CD4-positive, alpha-beta T cell treated with Interleukin-10 for 1 hour (primary cell): ENCODE results near the gene MIF4GD.
"Not testable (repeated sequence)": the region's sequence is repeated elsewhere in the genome, so short reads cannot be mapped to it uniquely, and the experiment has no call there.

Experiments used
- DNase-seq: peaks from one replicate; pipeline ENCODE4 v3.0.0-alpha.2; 2020

The MIF4GD gene

DNA sequence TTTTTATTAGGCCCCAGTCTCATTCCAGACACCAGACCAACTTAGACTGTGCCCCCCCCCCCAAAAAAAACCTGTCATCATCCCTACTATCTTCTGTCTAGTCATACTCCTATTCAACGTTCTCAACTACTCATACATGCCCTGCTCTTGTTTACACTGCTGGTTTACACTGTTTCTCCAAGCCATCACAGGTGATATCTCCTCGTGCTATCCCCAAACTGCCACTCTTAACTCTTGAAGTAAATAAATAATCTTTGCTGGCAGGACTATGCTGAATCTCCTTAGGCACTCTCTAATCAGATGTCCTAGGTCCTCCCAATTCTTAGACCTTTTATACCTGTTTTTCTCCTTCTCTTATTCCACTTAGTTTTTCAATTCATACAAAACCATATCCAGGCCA, 13.8 kb downstream of the MIF4GD start:
- DNase-seq, result not testable (repeated sequence)

DNA sequence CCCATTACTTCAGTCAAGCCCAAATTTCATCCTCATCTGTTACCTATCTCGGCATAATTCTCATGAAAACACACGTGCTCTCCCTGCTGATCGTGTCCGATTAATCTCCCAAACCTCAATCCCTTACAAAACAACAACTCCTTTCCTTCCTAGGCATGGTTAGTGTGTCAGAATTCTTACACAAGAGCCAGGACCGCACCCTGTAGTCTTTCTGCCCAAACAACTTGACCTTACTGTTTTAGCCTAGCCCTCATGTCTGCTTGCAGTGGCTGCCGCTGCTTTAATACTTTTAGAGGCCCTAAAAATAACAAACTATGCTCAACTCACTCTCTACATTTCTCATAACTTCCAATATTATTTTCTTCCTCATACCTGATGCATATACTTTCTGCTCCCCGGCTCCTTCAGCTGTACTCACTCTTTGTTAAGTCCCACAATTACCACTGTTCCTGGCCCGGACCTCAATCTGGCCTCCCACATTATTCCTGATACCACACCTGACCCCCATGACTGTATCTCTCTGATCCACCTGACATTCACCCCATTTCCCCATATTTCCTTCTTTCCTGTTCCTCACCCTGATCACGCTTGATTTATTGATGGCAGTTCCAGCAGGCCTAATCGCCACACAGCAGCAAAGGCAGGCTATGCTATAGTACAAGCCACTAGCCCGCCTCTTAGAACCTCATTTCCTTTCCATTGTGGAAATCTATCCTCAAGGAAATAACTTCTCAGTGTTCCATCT, 14.9 kb downstream of the MIF4GD start:
- not testable (repeated sequence) for DNase-seq

GRCh38 chr17:75252039-75252816, 18.8 kb downstream of the MIF4GD start:
- DNase-seq, result no peak

DNA sequence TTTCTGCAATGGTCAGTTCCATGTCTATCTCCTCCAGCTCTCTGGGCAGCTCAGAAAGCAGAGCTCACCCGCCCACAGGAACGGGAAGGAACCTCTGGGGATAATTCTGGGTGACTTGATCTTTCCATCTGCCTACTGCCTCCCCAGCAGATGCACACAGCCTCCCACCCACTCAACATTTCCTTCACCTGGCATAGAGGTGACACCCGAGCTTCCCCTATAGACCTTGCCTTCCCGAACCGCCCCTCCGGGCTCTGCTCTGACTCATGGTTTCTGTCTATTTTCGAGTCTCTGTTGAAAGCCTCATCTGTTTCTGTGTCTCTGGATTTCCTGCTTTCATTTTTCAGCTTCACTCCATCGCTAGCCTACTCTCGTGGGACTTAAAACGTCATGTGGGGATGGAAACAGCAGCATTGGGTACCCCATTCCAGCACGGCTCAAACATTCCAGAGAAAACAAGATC, 21.0 kb downstream of the MIF4GD start:
- DNase-seq, result peak; percentile 58

- DNase-seq, result no peak
These were observed 21.5 kb downstream of the MIF4GD start for GRCh38 chr17:75249564-75249963.

GRCh38 chr17:75246404-75246803, 24.6 kb downstream of the MIF4GD start:
- DNase-seq, result no peak

DNA sequence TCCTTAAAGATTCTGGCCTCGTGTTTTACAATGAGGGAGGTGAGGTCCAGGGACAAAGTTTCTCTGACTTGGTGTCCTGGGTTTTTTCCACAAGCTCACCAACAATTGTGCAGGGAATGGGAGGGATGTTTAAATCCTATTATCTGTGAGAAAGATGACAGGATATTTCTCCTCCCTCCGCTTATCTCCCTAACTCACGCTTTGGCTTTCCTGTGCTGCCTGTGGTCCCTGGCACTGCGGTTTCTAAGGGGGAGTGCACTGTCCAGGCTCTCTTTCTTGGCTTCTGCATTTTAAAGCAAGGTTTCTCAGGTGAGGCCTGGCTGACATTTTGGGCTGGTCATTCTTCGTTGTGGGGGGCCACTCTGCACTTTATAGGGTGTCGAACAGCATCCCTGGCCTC, 26.0 kb downstream of the MIF4GD start:
- DNase-seq, result no peak

GRCh38 chr17:75244133-75244866, 26.7 kb downstream of the MIF4GD start:
- peak; percentile 16 for DNase-seq

- DNase-seq, result peak; percentile 63
These were observed 28.5 kb downstream of the MIF4GD start for GRCh38 chr17:75242461-75243042.

DNA sequence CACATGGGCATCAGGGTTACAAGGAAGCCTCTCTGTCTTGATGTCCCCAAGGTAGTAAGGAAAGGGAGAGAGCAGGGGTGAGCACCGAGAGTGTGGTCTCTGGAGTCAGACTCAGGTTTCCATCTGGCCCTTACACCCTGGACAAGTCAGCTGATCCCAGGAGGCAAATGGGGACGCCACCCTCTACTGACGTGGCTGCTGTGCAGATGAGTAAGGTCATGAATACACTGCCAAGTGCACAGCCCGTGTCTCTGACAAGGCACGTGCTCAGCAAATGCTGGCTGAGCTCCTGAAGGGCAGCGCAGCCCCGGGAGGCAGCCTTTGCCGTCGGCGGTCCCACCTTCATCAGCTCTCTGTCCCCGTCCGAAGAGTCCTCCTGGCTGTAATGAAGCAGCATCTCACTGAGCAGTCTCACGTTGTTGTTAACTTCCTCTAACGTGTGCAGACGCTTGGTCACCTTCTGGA, 29.0 kb downstream of the MIF4GD start:
- peak; percentile 14 for DNase-seq

DNA sequence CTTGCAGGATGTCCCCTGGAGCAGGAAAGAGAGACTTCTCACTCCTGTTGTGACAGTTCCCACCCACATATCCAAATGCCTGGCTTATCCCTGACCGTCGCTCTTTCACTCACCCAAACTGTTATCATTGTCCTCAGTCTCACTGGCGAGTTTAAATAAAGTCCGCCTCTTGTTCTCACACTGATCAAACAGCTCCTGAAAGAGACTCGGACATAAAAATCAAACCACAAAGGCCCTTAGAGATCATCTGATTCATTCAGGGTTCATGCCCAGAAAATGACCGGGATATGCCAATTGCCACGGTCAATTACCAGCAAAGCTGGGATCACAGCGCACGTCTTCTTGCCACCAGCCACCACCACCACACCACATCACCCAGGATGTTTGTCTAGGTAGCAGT, 29.5 kb downstream of the MIF4GD start:
- DNase-seq, result no peak

DNA sequence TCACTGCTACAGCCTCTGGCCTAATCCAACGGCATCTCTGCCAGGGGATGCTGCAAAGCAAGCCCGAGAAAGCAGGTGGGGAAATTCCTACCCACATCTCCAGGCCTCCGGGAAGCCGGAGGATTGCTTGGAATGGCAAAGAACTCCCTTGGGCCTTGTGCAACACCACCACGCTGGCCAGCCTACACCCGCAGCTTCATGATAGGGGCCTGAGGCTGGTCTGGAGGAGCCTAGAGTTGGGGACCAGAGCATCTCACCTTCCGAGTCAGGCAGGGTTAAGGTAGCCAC, 29.9 kb downstream of the MIF4GD start:
- DNase-seq, result no peak

DNA sequence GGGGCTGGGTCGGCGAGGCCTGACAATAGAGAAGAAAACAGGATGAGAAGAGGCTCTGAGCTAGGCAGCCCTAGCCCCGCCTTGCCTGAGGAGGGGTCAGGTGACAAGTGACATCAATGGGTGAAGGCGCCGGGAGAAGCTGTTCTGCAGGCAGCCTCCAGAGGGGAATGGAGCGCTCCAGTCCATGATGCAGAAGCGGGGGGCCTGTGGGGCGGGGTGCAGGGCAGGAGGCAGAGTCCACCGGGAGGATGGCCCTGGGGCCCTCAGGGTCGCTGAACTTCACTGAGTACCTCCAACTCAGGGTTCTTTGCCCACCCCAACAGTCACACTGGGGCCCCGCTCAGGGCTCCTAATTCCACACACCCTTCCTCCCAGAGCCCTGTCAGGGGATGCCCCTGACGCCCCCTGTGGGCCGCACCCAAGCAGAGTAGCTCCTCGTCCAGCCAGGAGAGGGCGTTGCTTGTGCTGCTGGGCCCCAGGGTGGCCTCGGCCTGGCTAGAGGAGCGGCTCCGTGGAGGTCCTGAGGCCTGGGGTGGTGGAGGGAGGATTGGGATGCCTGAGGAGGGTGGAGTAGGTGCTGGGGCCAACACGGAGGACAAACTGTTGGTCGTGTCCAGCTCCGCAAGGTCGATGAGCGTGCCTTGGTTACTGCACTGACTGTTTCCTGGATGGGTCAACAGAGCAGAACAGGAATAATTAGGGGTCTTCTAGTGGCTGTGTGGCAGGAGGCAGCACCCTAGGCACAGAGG, 30.5 kb downstream of the MIF4GD start:
- peak; percentile 34 for DNase-seq

DNA sequence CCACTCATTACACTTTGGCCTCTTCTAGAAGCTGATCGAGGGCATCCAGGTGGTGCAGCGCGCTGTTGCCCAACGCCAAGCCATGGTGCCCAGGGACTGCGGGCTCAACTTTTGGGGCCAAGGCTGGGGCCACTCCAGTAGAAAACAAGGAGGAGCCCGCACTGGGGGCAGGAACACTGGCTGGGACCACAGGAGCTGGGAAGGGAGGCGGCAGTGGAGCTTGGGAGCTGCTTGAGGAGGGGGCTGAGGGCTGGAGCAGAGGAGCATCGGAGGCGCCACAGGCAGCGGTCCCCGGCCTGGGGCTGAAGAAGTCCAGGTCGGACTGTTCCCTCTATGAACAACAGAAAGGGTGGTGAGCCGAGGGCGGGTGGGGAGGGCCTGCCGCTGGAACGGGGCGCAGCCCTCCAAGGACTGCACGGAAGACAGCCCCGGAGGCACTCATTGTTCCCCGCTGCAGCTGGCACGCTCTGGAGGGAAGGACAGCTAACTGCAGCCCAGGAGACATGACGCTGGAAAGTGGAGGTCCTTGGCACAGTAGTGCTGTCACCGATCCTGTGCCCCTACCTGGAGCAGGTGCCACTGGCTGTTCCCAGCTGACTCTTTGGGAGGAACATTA, 31.1 kb downstream of the MIF4GD start:
- no peak for DNase-seq

- no peak for DNase-seq
These were observed 31.8 kb downstream of the MIF4GD start for GRCh38 chr17:75239214-75239613.

DNA sequence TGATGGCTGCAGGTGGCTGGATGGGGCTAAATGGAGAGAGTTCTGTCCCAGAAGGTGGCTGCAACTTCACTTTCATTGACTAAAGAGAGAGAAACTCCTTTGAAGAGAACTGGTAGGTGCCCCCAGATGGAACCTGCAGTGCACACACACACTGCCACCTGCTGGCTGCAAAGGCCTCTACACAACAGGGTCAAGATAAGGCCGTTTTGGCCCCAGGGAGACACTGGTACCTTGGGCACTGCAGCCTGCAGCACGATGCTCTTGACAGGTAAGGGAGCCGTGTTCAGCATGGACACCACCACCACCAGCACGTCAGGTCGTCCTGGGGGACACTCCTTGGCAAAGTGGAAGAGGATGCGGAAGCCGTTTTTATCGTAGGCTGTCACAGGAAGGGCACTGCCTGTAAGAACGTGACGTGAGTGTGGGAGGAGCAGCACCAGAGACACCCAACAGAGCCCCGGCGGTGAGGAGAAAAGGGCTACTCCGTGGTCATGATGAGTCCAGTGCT, 32.3 kb downstream of the MIF4GD start:
- DNase-seq, result peak; percentile 72

DNA sequence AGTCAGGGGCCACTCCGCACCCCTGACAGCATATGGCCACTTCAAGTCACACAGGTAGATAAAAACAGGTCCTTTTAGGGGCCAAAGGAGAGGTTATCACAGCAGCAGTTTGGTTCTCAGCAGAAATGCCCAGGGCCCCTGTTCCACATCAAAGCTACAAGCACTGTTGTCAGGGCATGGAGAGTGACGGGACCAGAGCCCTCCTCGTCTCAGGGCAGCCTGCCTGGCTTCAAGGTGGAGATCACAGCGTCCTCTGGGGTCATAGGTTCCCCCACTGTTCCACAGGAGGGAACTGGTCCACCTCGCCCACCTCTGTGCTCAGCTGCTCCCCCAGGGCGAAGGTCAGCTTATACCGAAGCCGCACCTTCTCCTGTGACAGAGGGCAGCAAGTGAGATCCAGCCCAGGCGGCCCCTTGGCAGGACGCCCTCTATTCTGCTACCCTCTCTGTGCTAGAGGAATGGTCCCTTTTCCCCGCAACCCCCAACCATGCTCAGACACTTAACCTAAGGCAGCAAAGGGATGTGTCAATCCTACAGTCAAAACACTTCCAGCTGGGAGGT, 32.9 kb downstream of the MIF4GD start:
- no peak for DNase-seq

DNA sequence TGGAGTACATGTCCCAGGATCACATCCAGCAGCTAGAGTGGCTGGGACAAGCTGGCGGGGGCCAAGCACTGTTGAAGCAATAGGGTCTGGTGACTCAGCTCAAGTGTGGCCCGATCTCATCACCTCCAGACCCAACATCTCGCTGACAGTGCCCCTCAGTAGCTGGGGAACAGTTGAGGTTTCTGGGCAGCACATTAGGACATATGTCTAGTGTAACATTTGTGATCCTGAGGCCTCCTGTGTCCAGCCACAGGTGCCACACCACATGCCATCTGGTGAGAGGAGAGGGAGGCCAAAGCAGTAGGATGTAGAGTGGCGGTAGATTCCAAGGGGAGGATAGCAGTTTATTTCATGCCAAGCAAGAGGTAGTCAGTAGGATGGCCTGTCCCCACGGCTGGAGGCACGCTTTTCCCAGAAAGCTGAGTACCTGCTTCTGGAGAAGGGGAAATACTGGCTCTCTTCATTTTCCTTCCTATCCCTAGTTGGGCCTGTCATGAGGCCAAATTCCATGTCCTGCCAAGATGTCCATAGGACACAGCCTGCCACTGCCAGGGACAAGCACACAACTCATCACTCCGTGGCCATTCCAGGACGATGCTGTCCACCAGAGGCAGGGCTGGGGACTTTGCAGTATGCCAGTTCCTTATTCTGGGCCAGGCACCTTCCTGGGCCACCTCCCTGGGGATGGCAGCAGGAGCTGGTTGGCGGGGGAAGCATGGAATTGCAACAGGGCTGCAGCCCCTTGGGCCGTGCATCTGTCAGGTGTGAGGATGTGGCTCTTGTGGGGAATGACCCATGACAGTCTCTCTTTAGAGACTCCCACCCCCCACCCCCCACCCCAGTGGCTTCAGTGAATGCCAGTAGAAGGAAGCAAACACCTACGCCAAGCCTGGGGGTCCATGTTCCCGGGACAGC, 33.7 kb downstream of the MIF4GD start:
- no peak for DNase-seq

DNA sequence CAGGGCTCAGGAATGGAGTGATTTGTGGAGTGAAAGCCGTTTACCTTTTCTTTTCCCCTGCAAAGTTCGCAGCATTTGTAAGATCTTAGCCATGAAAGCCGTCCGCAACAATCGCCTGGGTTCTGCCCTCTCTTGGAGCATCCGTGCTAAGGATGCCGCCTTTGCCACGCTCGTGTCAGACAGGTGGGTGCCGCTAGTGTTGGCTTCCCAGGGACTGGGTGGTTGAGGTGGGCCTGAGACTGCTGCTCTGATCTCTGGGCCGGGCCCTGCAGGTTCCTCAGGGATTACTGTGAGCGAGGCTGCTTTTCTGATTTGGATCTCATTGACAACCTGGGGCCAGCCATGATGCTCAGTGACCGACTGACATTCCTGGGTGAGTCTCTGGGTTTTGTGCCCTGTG, 38.2 kb downstream of the MIF4GD start:
- no peak for DNase-seq

DNA sequence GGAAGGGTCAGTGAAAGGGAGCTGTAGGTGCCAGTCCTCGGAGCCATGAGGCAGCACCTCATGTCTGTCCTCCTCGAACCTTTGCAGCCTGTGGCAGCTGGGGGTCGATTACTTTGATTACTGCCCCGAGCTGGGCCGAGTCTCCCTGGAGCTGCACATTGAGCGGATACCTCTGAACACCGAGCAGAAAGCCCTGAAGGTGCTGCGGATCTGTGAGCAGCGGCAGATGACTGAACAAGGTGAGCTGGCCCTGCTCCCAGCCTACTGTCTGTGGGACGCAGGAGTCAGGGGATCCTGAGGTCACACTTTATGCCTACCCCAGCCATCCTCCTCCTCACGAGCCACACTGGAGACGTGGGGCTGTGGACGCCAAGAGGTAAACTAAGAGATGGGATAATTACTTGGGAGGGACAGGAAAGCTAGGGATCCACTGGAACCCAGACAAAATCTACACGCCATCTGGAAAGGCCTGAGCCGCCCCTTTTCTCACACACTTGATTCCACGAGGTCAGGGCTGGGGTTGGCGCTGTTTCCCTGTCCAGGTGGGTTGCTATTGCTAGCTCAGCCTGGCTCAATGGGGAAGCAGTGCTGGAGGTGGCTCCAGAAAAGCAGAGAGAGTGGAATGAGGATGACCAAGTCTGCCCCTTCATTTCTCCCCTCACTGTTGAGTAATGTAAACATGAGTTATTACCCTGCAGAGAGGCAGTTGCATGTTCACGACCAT, 39.1 kb downstream of the MIF4GD start:
- no peak for DNase-seq
